Fibroblast of villous mesenchyme (primary cell): Measurements from ENCODE around the gene MATN4. TPM values are rescaled to one million over a fixed set of nuclear protein-coding genes. Genes with fewer than 3 reads are reported as not detected.
A peak's percentile ranks its signal among the peaks of the same experiment; 100 is the strongest.

Source experiments
- DNase-seq: peaks from one replicate; pipeline ENCODE4 v3.0.0-alpha.2; 2010; ENCODE audit warnings: low read depth
- H3K4me3 ChIP-seq: 2 replicates; pipeline ENCODE4 v1.5.1; 2011; ENCODE audit warnings: low read depth, mild to moderate bottlenecking, low read length
- total RNA-seq: library from RNA; depleted of rRNA; stranded (reverse); fragments of >200 nt; gene quantifications from 2 replicates; pipeline ENCODE4 v1.2.3, GENCODE V29; 2012
- TF ChIP-seq, protein P1 (sequence below): IDR thresholded peaks from 2 replicates; pipeline ENCODE4 v1.5.1; 2012; ENCODE audit warnings: low read depth, mild to moderate bottlenecking, low read length; ENCODE audit not compliant: insufficient read depth

The MATN4 gene
- total RNA-seq, 1 donor: not detected

DNA sequence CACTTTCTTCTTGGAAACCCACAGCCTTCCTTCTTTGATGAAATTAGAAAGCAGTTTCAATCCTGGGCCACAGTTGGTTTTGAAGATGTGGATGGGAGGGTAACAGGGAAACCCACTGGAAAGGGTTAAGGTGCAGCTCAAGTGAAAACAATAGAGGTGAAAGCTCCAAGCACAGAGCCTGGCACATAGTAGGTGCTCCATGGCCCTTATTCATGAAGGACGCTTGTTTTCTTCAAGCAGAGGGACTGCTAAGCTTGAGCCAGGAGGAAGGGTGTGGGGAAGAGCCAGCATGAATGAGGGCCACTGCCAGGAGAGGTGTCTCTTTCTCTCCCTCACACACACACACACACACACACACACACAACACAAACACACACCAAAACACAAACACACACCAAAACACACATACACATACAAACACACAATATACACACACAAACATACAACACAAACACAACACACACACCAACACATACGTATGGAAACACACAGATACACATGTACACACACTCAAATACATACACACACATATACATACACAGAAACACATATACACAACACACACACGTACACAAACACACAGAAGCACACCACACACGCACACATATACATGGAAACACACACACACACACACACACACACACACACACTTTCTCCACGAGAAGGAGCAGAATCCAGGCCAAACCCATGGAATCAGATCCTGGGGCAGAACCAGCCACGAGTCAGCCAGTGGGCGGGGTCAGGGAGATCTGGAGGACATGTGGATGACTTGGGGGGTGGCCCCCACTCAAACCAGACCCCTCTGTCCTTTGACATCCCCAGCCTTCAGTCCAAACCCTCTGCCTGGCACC lies 25.2 kb downstream of the MATN4 start:
- DNase-seq: no peak
- H3K4me3 ChIP-seq: no peak overlapping the region
- TF ChIP-seq, protein P1, sequence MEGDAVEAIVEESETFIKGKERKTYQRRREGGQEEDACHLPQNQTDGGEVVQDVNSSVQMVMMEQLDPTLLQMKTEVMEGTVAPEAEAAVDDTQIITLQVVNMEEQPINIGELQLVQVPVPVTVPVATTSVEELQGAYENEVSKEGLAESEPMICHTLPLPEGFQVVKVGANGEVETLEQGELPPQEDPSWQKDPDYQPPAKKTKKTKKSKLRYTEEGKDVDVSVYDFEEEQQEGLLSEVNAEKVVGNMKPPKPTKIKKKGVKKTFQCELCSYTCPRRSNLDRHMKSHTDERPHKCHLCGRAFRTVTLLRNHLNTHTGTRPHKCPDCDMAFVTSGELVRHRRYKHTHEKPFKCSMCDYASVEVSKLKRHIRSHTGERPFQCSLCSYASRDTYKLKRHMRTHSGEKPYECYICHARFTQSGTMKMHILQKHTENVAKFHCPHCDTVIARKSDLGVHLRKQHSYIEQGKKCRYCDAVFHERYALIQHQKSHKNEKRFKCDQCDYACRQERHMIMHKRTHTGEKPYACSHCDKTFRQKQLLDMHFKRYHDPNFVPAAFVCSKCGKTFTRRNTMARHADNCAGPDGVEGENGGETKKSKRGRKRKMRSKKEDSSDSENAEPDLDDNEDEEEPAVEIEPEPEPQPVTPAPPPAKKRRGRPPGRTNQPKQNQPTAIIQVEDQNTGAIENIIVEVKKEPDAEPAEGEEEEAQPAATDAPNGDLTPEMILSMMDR: no peak

GRCh38 chr20:45279992-45280391 lies 28.1 kb downstream of the MATN4 start:
- TF ChIP-seq, protein P1: no peak
- H3K4me3 ChIP-seq: no peak overlapping the region
- DNase-seq: no peak

GRCh38 chr20:45275338-45275737 lies 32.8 kb downstream of the MATN4 start:
- DNase-seq: no peak
- no peak overlapping the region for H3K4me3 ChIP-seq
- TF ChIP-seq, protein P1: no peak

DNA sequence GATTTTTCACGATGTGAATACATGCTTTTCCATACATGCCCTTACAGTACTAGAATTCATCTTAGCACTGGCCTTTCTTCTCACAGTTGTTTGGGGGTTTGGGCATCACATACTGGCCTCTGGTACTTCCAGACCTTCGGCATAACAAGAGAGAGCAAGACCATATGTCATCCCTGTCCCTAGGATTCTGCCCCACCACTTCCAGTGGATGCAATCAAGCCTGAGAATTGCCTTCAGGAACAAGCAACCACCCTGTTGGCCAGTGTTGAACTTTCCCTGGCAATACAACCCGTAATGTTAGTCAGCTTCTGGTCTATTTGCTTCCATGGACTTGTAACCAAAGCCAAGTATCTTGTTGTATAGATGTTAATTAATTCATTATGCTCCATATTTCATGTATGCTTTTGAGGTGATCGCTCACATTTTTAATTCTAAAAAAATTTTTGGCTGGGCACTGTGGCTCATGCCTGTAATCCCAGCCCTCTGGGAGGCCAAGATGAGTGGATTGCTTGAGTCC lies 38.3 kb downstream of the MATN4 start:
- DNase-seq: no peak
- TF ChIP-seq, protein P1: no peak
- no peak overlapping the region for H3K4me3 ChIP-seq

DNA sequence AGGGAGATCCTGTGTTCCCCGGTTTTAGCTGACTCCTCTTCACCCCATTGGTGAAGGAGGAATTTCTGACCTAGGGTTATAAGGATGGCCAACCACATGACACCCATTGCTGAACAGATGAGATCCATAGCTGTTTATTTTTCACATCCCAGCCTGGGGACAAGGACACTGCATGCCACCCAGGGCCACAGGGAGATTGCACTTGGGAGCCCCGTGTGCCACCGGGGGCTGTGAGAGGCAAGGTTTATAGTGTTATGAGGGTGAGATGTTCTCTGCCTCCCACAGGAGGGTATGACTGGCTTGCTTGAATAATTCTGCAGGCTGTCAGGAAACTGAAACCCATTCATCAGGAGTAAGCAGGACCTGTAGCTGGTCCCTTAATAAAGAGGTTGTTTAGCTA lies 39.0 kb downstream of the MATN4 start:
- no peak for DNase-seq
- H3K4me3 ChIP-seq: no peak overlapping the region
- TF ChIP-seq, protein P1: no peak

DNA sequence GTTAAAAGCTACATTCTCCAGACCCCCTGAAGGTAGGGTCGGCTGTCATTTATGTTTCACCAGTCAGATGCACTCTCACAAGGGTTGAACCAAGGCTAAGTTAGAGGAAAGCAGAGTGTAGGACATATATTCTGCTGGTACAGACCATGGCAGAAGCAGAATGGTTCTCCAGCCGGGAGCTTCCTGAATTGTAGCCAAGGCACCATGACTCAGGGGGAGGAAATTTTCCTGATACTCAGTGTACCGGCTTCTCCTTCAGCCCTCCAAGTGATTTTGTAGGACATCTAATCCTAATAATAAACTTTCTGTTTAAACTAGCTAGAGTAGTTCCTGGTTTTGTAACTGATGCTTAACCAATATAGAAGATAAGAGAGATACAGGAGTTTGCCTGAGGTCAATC lies 39.6 kb downstream of the MATN4 start:
- peak; percentile 20 for DNase-seq
- no peak overlapping the region for H3K4me3 ChIP-seq
- TF ChIP-seq, protein P1: no peak
